Measurements from ENCODE around the gene TRIM27.
A peak's percentile ranks its signal among the peaks of the same experiment; 100 is the strongest.
"Not testable (repeated sequence)": the region's sequence is repeated elsewhere in the genome, so short reads cannot be mapped to it uniquely, and the experiment has no call there.

Gene TRIM27

DNA sequence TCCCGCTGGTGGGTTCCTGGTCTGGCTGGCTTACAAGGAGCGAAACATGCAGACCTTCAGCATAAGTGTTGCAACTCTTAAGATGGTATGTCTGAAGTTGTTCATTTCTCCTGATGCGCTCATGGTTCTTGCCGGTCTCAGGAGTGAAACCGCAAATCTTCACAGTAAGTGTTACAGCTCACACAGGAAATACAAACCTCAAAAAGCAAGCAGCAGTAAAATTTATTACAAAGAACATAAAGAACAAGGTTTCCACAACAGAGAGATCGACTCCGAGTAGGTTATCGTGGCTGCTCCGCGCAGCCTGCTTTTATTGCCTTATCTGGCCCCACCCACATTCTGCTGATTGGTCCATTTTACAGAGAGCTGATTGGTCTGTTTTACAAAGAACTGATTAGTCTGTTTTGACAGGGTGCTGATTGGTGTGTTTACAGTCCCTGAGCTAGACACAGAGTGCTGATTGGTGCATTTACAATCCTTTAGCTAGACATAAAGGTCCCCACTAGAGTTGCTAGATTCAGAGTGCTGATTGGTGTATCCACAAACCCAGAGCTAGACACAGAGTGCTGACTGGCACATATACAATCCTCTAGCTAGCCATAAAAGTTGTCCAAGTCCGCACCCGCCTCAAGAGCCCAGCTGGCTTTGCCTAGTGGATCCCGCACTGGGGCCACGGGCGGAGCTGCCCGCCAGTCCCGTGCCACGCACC is 39.2 kb downstream of the TRIM27 start:
- in situ Hi-C loops (cut with HindIII; ENCODE audit: low sequenced_read_pairs), result no loop called here
- no peak for DNase-seq (ENCODE audit: low read depth)
- TF ChIP-seq, protein P1, sequence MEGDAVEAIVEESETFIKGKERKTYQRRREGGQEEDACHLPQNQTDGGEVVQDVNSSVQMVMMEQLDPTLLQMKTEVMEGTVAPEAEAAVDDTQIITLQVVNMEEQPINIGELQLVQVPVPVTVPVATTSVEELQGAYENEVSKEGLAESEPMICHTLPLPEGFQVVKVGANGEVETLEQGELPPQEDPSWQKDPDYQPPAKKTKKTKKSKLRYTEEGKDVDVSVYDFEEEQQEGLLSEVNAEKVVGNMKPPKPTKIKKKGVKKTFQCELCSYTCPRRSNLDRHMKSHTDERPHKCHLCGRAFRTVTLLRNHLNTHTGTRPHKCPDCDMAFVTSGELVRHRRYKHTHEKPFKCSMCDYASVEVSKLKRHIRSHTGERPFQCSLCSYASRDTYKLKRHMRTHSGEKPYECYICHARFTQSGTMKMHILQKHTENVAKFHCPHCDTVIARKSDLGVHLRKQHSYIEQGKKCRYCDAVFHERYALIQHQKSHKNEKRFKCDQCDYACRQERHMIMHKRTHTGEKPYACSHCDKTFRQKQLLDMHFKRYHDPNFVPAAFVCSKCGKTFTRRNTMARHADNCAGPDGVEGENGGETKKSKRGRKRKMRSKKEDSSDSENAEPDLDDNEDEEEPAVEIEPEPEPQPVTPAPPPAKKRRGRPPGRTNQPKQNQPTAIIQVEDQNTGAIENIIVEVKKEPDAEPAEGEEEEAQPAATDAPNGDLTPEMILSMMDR (IDR thresholded peaks at IDR 0.05; ENCODE audit: low read depth, low read length, missing control alignments), result no peak
- no peak overlapping the region for H3K4me3 ChIP-seq (ENCODE audit: low read depth, low read length)

DNA sequence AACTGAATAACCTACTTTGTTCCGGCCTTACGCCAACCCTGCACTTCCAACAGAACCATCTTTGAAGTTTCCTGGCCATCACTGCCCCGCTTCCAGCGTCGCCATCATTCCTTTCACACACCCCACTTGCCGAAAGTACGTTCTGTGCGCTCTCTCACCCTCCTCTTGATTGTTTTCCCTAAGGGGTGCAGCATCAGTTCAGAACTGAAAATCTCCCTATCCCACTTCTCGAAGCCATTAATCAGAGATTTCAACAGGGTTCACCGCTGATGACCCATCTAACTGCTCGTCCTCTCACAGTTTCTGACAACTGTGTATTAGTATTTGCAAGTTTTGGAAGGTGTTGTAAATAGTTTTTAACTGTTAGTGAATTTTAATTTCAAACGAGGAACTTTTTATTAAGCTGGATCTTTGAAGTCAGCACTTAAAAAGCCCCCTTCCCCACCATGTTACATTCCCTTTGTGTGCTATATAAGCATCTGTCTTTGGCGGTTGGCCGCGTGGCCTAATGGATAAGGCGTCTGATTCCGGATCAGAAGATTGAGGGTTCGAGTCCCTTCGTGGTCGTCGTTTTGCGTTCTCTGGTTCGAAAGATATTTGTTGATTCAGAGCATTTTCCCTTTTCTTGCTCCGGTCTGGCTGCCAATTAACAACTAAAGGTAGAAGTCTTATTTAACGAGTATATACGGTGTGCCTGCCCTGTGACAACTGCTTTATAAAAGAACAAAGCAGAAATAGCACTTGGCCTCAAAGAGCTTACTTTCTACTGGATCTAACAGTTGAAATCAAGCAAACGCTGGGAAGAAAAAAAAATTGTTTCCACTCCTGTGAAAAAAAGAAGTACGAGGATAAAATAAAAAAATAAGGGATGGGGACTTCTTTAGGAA is 42.6 kb downstream of the TRIM27 start:
- DNase-seq (ENCODE audit: low read depth), result no peak
- in situ Hi-C loops (cut with HindIII; ENCODE audit: low sequenced_read_pairs), result no loop called here
- H3K4me3 ChIP-seq (ENCODE audit: low read depth, low read length), result peak overlapping the region; percentile 57
- TF ChIP-seq, protein P1 (IDR thresholded peaks at IDR 0.05; ENCODE audit: low read depth, low read length, missing control alignments), result no peak

DNA sequence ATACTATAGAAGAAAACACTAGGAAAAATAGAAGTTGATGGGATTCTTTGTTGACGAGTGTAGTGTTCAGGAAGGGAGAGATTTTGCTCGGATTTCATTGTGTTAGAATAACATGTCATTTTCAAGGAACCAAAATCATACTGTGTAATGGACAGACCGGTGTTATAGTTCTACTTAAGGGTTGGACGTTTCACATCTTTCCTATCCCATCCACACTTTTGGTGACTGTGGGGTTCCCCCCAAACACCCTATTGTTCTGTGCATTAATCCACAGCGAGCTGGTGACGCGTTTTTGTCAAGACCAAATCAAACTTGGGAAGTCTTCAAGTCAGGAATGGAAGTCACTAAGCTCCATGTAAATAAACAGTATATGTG is 43.3 kb downstream of the TRIM27 start:
- no peak for DNase-seq (ENCODE audit: low read depth)
- in situ Hi-C loops (cut with HindIII; ENCODE audit: low sequenced_read_pairs), result no loop called here
- peak overlapping the region; percentile 57 for H3K4me3 ChIP-seq (ENCODE audit: low read depth, low read length)
- TF ChIP-seq, protein P1 (IDR thresholded peaks at IDR 0.05; ENCODE audit: low read depth, low read length, missing control alignments), result no peak

GRCh38 chr6:28876710-28877109 is 47.1 kb downstream of the TRIM27 start:
- no peak for DNase-seq (ENCODE audit: low read depth)
- in situ Hi-C loops (cut with HindIII; ENCODE audit: low sequenced_read_pairs), result no loop called here
- TF ChIP-seq, protein P1 (IDR thresholded peaks at IDR 0.05; ENCODE audit: low read depth, low read length, missing control alignments), result no peak
- no peak overlapping the region for H3K4me3 ChIP-seq (ENCODE audit: low read depth, low read length)

- TF ChIP-seq, protein P1 (IDR thresholded peaks at IDR 0.05; ENCODE audit: low read depth, low read length, missing control alignments), result no peak
- no peak for DNase-seq (ENCODE audit: low read depth)
- H3K4me3 ChIP-seq (ENCODE audit: low read depth, low read length), result no peak overlapping the region
- in situ Hi-C loops (cut with HindIII; ENCODE audit: low sequenced_read_pairs), result no loop called here
Observed at GRCh38 chr6:28875191-28875747, 48.5 kb downstream of the TRIM27 start.

GRCh38 chr6:28872157-28872817 is 51.5 kb downstream of the TRIM27 start:
- H3K4me3 ChIP-seq (ENCODE audit: low read depth, low read length); in situ Hi-C loops (cut with HindIII; ENCODE audit: low sequenced_read_pairs); DNase-seq (ENCODE audit: low read depth): not testable (repeated sequence)

All from astrocyte of the cerebellum (primary cell).